CD4-positive, alpha-beta T cell treated with Interleukin-12 subunit alpha and Interleukin-12 subunit beta, for 1 hour (primary cell): ENCODE measurements around the gene TMEM184B.

Experiments used
- DNase-seq: peaks from one replicate; pipeline ENCODE4 v3.0.0-alpha.2; 2020

The TMEM184B gene

DNA sequence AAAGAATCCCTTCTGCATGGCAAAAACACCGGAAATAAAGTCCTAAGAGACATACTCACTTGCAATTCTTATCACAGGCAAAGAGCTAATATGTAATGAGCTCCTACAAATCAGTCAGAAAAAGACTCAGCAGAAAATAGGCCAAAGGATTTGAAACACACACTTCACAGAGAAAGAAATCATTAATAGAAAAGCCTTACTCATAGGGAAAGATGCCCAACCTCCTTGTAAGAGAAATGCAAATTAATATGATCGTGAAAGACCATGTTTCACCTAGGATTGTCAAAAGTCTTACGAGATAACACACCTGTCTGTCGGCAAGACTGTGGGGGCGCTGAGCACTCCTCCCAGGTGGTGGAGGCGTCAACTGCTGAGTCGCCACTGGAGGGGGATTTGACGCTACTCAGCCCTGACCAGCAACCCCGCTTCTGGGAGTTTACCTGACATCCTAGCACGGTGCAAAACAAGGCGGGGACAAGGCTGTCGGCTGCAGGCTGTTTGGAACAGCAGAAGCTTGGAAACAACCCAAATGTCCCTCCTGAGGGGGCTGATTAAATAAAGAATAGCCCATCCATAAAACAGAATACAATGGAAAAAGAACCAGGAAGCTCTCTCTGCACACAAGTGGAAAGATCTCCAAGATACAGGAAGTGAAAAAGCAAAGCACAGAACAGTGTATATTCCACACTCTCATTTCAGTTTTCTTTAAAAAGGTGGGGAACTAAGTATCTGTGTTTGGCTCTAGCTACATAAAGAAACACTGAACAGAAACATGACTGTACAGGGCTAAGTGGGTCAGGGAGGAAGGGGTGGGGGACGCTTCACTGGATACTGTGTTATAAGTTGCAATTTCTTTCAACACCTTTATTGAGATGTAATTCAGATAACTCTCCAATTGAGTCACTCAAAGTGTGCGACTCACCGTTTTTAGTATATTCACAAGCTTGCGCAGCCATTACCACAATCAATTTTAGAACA lies 33.0 kb upstream of the TMEM184B start:
- DNase-seq, result peak; percentile 52

DNA sequence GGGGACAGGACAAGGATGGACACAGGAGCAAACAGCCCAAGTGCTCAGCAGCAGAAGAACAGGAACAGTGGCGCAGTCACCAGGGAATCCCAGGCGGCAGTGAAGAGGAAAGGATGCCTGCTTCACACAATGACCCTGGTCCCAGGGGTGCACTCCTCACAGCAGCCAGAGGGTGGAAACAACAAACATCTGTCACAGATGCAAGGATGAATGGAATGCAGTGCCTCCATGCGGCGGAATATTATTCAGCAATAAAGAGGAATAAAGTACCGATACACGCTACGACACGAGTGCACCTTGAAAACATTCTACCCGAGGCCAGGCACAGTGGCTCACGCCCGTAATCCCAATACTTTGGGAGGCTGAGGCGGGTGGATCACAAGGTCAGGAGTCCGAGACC lies 31.7 kb upstream of the TMEM184B start:
- no peak for DNase-seq

DNA sequence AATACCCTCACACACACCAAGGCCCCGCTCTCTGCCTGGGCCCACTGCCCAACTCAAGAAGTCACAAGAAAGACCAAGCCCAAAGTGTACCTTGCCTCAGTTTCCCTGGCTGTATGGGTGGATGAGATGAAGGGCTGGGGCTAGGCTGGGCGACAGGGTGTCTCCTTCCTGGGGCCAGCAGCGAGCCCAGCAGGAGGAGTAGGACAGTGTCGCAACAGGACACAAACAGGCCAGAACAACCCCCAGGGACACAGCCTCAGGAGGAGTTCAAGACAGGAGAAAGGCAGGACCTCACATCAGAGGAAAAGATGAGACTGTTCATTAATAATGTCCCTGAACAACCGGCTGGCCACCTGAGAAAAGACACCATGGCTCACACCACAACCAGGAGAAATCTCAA lies 31.2 kb upstream of the TMEM184B start:
- no peak for DNase-seq

DNA sequence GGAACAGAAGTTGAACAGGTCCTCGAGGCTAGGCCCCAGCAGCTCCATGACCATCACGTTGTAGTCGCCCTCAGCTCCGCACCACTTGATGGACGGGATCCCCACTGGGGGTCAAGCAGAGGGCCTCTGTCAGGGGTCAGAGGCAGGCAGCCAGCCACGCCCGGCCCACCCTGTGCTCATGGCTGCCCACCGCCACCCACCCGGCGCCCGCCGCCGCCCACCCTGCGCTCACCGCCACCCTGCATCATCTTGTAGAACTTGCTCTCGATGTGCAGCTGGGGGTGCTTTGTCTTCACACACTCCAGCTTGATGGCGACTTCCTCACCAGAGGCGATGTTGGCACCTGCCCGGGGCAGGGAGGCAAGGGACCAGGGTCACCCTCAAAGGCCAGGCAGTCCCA lies 30.1 kb upstream of the TMEM184B start:
- DNase-seq, result no peak

DNA sequence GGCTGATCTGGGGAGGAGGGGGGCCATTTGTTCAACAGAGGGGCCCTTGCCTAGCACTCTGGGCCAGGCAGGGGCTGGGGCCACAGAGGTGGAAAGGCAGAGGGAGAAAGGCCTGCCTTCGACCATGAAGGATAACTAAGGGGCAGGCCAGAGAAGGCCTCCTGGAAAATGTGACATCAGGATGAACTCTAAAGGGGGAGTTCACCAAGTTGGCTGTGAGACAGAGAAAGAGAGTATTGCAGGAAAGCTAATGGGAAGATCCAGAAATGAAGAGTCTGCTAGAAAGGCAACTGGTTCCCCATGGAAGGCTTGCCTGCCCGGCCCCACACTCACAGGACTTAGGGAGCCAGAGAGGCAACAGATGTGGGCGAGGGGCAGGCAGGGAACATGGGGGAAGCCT lies 28.1 kb upstream of the TMEM184B start:
- DNase-seq, result no peak

DNA sequence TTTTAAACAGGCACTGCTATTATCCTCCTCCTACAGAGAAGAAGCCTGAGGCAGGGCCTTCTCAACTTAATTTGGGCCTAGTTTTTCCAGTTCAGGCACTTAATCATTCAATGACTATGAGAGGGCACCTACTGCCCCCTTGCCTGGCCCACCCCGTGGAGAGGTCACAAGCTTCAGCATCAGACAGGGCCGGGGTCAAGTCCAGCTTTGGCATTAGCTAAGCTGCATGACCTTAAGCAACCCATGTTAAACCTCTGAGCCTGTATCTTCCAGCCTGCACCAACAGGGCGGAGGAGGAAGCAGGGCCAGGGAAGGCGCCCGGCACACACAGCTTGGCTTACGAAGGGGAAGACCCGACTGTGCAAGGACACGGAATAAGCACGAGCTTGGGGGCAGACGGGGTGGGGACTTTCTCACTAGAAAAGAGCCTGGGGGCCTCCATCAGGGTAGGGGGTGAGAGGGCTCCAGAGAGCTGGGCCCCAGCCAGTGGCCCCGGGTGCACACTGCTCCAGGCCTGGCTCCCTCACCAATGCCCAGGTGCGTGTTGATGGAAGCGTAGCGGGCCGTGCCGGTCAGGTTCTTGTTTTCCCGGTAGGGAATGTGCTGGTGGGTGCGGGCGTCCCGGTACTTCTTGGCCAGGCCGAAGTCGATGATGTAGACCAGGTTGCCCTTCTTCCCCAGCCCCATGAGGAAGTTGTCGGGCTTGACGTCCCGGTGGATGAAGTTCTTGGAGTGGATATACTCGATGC lies 27.6 kb upstream of the TMEM184B start:
- DNase-seq, result no peak

DNA sequence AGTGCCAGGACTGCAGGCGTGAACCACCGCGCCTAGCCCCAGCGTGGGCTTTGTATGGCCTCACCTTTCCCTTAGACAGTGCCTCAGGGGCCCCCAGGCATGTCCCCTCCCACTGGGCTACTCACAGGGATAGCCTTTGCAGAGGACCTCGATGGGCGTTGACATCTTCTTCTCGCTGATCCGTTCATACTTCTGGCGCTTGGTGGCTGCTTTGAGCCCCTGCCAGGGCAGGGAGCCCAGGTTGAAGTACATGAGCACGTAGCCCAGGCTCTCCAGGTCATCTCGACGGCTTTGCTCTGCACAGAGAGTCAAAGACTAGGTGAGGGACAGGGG lies 26.9 kb upstream of the TMEM184B start:
- no peak for DNase-seq

DNA sequence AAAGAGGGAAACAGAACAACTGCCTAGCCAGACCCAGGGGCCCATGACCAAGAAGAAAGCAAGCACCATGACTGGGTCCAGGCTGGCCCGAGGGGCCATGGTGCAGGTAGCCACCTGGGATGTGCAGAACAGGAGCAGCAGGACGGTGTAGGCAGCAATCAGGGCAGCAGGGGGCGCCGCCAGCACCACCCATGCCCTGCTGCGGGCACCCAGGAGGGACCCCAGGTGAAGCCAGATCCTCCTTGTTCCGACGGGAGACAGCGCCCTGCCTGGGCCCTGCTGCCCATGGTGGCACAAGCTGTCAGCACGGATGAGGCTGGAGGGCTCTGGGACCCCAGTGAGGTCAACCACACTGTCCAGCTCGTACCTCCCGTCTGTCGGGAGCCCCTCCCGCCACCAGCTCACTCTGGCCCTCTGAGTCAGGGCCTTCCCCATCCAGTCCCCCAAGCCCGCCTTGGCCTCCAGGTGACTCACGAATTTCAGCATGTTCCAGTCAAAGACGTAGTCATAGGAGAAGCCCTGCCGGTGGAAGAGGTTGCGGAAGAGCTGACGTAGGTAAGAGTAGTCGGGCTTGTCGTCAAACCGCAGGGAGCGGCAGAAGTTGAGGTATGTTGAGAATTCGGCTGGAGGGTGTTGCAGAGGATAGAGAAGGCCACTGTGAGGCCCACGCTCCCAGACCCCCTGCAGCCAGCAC lies 25.6 kb upstream of the TMEM184B start:
- peak; percentile 52 for DNase-seq

DNA sequence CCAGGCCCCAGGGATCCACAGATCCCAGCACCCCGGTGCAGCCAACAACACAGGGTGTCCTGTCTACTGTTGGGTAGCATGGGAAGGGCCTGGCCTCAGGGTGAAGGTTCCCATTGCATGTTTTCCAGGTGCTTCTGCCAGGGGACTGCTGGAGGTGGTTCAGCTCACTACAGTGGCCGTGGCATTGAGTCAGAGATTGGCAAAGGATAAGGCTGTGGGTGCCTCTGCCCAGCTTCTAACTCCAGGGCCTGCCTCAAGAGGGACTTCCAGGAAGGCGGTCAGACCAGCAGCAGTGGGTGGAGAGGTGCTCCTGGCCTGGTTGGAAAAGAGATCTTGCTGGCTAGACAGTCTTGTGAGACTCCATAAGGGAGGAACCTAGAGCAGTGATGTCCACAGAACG lies 23.6 kb upstream of the TMEM184B start:
- no peak for DNase-seq

DNA sequence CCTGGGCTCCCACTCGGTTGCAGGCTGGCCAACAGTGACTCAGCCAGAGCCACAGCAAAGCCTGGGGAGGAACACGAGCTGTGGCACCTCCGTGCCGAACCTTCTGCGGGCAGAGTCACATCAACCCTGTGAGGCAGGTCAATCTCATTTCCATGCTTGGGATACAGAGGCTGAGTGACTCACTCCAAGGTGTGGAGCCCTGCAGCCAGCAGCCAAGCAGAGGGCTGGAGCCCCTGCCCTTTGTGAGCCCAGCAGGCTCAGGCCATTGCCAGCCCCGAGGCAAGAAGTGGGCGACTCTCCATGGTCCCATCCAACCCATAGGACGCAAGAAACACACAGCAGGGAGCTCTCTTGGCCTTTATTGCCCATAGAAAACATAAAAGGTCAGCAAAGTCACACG lies 23.1 kb upstream of the TMEM184B start:
- no peak for DNase-seq

DNA sequence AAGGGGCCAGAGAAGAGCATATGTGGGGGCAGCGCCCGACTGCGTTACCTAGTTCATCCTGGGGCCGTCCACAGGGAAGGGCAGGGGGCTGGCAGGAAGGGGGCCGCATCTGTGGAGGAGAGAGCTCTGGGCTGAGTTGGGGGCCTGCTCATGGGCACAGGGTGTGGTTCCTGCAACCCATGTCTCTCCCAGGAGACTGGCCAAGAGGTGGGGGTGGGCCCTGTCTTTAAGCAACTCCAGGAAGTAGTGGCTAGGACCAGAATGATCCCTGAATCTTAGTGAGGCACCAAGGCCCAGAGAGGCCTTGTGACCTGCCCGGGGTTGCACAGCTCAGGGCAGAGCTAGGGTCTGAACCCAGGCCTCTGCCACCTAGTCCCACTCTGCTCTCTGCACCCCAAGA lies 22.5 kb upstream of the TMEM184B start:
- no peak for DNase-seq

DNA sequence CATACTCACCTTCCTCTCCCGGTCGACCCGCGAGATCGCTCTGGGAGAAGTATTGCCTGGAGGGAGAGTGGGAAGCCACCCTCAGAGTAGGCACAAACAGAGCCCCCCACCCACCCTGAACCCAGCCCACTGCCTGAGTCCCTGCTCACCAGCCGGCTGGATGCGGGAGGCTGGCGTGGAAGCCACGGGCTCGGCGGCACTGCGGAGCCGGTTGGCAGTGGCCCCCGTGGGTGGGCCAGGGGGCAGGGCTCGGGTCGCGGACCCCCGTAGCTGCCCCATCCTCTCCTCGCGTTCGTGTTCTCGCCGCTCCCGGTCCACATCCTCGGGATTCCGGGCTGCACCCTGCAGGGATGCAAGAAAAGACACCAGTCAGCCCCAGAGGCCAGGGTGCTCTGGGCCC lies 21.4 kb upstream of the TMEM184B start:
- DNase-seq, result no peak

DNA sequence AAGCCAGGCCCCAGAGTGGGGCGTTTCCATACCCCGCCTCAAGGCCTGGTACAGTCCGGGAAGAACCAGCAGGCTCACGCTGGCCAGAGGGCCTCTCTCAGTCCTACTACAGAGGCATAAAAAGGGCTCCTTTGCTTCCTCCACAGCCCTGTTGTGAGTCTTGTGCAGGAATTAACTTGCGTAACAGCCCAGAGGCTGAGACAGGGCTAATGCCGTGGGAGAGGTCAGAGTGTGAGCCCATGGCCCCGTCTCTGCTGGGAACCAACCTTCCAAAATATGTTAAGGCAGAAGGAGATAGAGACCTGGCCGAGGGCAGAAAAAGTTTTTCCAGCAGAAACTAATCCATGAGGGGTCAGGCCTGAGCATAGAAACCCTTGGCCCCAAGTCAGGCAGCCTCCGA lies 19.9 kb upstream of the TMEM184B start:
- no peak for DNase-seq

DNA sequence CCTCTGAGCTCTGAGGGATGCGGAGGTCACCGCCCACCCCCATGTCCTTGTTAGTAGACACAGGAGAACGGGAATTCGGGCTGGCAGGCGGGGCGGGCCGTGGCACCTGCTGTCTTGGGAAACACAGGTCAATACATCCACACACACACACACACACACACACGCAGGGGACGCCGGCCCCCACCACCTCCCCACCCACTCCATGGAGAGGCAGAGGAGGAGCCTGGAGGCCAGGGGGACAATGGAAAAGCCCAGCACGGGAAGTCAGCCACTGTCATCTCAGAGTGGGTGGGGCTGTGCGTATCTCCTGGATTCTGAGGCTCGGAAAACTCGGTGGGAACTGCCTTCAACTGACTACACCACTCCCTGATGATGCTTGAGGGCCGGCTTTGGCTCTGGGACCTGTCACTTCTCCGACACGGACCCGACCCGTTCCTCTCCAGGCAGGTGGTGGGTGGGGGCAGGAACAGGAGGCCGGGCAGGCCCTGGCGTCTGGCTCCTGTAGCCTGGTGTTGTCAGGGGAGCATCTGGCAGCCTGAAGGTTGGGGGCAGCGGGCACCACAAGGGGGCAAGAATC lies 18.5 kb upstream of the TMEM184B start:
- no peak for DNase-seq

DNA sequence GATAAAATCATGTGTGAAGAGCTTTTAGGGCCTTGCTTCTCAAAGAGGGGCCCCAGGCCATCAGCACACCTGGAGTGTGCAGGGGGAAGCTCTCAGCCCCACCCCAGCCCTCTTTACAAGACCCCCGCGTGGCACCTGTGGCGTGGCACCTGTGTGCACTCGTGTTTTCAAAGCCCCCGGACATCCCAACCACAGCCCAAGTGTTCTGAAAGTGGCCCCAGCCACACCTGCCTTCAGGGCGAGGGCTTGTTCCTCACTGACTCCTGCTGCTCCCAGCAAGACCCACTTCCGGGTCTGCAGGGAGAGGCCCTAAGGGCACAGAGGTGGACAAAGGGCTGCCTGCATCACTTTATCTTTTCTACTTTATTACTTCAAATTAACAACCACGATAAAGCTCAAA lies 17.5 kb upstream of the TMEM184B start:
- DNase-seq, result no peak

DNA sequence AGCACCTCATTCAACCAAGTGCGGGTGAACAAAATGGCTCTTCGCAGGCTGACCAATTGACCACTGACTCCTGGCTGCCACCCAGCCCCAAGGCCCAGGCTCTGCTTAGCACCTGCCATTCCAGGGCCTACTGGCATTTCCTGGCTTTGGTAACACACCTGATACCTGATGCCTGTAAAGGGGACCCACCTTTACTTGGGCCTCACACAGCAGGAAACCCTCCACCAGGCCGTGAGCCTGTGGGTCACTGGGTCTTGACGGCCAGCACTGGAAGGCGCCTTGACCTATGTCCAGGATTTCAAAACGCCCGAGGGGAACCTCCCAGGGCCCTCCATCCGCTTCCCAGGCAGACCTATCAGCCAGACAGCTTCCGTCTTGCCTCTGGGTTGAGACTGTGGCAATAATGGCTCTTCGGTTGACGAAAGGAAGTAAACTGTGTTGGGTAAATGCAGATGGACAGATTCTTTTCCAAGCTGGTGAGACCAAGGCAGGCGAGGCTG lies 16.8 kb upstream of the TMEM184B start:
- no peak for DNase-seq

DNA sequence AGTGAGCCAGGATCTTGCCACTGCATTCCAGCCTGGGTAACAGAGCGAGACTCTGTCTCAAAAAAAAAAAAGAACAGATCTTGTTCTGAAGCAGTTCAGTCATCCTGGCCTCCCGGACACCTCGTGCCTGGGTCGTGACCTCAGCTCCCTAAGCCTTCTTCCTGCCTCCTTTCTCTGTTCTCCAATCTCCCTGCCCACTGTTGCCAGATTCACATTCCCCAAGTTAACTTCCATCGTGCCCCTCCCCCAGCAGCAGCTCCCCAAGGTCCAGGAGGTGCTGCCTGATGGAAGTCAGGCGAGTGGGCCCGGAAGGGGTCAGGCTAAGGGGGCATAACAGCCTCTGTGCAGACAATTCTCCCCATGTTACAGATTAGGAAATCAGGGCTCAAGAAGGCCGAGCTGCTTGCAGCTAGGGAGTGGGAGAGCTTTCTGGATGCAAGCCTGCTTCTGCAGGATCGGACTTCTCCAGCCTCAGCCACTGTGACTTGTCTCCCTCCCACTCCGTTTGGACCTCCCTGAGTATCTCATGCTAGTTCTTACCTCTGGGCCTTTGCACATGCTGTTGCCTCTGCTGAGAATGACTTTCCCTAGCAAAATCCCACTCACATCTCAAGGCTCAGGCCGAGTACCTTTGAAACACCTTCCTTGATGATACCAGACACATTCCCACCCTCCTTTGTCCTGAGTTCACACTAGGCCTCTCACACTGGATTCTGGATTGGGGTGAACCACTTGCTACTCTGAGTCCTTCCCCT lies 14.3 kb upstream of the TMEM184B start:
- DNase-seq, result no peak

DNA sequence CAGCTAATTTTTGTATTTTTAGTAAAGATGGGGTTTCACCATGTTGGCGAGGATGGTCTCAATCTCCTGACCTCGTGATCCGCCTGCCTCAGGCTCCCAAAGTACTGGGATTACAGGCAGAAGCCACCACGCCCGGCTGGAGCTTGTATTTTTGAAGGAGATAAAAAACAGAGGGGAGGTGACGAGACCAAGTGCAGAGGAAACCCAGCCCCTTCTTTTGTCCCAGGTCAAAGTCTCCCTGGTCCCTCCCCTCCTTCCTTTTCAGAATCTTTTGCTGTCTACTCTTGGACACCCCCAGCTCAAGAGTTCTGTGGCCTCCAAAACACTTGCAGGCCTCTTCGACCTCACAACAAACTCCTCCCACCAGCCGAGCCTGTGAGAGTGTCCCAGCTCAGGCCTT lies 12.2 kb upstream of the TMEM184B start:
- no peak for DNase-seq

DNA sequence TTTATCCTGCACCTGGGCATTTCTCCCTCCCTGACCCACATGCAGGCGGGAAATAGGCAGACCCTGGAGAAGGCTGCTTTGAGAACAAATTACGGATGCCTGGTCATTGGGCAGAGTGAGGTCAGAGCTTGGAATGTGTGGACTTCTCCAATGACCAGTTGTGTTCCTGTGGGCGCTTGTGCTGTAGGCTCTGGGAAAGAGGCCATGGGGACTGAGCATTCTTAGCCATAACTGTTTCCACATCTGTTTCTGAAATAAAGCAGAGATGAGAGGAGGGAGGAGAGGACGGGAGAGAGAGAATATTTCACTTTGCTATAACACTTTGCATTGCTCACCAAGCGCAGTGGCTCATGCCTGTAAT lies 11.2 kb upstream of the TMEM184B start:
- no peak for DNase-seq

DNA sequence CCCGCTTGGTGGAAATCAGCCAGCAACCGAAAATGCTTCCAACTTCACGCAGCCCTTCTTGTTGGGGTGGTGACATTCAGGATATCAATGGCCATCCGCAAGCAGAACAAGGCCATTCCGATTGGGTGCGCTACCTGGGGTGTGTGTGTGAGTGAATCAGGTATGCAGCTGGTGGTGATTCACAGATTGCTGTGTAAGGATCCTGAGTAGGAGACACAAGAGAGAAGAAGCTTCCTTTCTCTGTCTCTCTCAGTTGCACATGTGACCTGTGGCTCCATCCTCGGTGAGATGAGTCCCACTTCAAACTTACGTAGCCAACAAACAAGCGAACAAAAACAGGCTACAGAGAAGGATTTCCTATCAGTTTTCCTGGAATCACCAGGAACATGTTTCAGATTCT lies 9.6 kb upstream of the TMEM184B start:
- DNase-seq, result no peak

DNA sequence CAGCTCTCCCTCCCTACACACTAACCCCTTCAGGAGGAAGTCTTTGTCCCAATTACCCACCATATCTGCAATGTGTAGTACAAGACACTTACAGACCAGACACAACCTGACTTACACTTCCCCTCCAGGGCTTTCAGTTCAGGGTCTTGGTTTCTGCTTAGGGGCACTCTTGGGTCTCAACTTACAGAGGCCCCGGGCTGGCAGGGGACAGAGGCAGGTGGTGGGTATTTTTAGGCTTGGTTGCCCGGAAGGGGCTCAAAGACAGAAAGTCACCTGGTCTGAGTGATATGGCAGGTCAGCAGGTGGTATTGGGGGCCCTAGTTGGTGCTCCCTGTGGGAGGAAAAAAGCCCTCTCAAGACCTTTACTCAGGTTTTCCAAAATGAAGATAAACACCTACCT lies 3.4 kb upstream of the TMEM184B start:
- no peak for DNase-seq

DNA sequence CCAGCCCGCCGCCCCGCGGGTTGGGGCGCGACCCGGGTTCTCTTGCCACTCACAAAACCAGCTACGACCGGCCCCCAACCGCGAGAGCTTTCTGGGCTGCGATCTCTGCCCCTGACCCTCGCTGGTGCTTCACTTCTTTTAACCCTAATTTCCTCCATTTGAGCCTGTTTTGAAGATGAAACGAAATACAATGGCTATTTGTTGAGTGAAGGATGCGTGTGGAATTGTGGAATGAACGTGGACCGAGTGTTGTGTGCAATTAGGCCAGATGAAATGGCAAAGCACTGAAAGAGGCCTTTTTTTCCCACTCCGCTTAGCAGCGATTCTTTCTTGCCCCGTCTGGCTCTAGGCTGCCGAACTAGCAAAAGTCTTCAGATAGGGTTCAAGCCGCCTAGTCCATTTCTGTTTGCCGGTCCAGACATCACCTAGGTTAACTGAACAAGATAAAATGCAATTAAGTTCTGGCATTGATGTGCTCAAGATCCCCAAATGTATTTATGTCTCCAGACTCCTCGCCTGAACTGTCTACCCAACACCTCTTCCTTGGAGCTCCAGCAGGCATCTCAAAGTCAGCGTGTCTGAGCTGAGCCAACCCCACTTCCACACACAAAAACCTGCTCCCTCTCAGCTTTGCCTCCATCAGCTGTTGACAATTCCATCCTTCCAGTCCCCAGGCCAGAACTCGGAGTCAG lies 471 bp upstream of the TMEM184B start:
- DNase-seq, result no peak
